ENCODE measurements around the gene PROSER2.

- TF ChIP-seq CTCF (IDR thresholded peaks at IDR 0.05) (no peak), POLR2A (IDR thresholded peaks at IDR 0.05) (no peak)
These were observed 38.2 kb downstream of the PROSER2 start for GRCh38 chr10:11861341-11861740.

All from body of pancreas (tissue), 4 donors.